PC-9 (cell line): ENCODE data around the gene RBM10.

Source experiments
- EZH2 ChIP-seq: fragments of 200-600 bp; sonication (generic); IDR thresholded peaks from 2 replicates; pipeline ENCODE4 v1.8.0; 2017; ENCODE audit warnings: antibody characterized with exemption, low read depth
- TF ChIP-seq, protein P1 (sequence below): fragments of 200-600 bp; sonication (generic); conservative IDR thresholded peaks from 2 replicates; pipeline ENCODE4 v1.6.1; 2017; ENCODE audit warnings: mixed run types, antibody characterized with exemption, mild to moderate bottlenecking, moderate library complexity

DNA sequence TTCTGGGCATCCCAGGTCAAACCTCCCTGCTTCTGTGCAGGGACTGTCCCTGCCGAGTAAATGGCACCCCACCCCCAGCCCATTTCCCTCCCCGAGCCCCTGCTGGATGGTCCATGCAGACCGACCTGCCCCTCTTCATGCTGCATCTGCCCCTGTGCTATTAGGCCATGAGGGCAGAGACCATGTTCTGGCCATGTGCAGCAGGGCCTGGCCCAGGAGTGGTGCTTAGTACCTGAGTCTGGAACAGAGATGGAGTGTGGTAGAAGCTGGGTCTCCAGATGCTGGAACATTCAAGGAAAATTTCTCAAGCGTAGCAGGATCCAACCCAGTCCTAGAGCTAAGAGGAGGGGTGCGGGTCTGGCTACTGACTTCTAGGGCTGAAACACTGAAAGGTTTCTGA lies 33.3 kb downstream of the RBM10 start:
- TF ChIP-seq, protein P1, sequence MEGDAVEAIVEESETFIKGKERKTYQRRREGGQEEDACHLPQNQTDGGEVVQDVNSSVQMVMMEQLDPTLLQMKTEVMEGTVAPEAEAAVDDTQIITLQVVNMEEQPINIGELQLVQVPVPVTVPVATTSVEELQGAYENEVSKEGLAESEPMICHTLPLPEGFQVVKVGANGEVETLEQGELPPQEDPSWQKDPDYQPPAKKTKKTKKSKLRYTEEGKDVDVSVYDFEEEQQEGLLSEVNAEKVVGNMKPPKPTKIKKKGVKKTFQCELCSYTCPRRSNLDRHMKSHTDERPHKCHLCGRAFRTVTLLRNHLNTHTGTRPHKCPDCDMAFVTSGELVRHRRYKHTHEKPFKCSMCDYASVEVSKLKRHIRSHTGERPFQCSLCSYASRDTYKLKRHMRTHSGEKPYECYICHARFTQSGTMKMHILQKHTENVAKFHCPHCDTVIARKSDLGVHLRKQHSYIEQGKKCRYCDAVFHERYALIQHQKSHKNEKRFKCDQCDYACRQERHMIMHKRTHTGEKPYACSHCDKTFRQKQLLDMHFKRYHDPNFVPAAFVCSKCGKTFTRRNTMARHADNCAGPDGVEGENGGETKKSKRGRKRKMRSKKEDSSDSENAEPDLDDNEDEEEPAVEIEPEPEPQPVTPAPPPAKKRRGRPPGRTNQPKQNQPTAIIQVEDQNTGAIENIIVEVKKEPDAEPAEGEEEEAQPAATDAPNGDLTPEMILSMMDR, result no peak
- no peak for TF ChIP-seq EZH2
